Prostate gland (tissue), 2 donors: Measurements from ENCODE around the gene TRAF3. TPM values are rescaled to one million over a fixed set of nuclear protein-coding genes. Genes with fewer than 3 reads are reported as not detected.

Experiments used
- DNase-seq: peaks from one replicate; pipeline ENCODE4 v3.0.0-alpha.2; 2019; ENCODE audit warnings: low spot score
- H3K27ac ChIP-seq, 2 donors: fragments of 200-600 bp; sonication (generic); 2 replicates each; pipeline ENCODE4 v1.5.1; 2017 to 2019
- H3K27me3 ChIP-seq: fragments of 200-600 bp; sonication (generic); replicated peaks from 2 replicates; pipeline ENCODE4 v1.5.1; 2019; ENCODE audit not compliant: insufficient read depth
- H3K36me3 ChIP-seq, 2 donors: fragments of 200-600 bp; sonication (generic); 1 replicate in 1 of 2; 2 replicates in 1 of 2; pipeline versions ENCODE4 v1.5.1 to v1.8.1; 2017 to 2019
- H3K4me1 ChIP-seq: fragments of 200-600 bp; sonication (generic); replicated peaks from 2 replicates; pipeline ENCODE4 v1.5.1; 2019
- H3K4me3 ChIP-seq, 2 donors: fragments of 200-600 bp; sonication (generic); 2 replicates each; pipeline ENCODE4 v1.5.1; 2017 to 2019
- H3K9me3 ChIP-seq: fragments of 200-600 bp; sonication (generic); 2 replicates; pipeline ENCODE4 v1.5.1; 2017
- CTCF ChIP-seq, 4 experiments: fragments of 200-600 bp in 2 of 4; fragments of 450-650 bp in 2 of 4; sonication (generic) in 2 of 4; IDR thresholded peaks; 1 replicate in 3 of 4; 2 replicates in 1 of 4; pipeline ENCODE4 v1.5.1; 2016 to 2019; ENCODE audit warnings: antibody characterized with exemption in 4 of 4, mild to moderate bottlenecking in 2 of 4, moderate library complexity in 2 of 4
- POLR2A ChIP-seq: fragments of 450-650 bp; IDR thresholded peaks from one replicate; pipeline ENCODE4 v1.6.1; 2016; ENCODE audit warnings: antibody characterized with exemption, mild to moderate bottlenecking
- POLR2AphosphoS5 ChIP-seq: sonication (generic); formaldehyde crosslinking; IDR thresholded peaks from one replicate; pipeline ENCODE4 v1.6.1; 2017; ENCODE audit warnings: antibody characterized with exemption
- WGBS: methylation state at CpG from one replicate; pipeline ENCODE4 v1.1.5; 2018; 5-methylcytosine and 5-hydroxymethylcytosine counted together
- intact Hi-C: fragments of 100-400 bp; cut with DNase I; formaldehyde crosslinking; loops from one replicate; pipeline ENCODE4 v1.14.2; 2022
- total RNA-seq, 2 donors: library from RNA; depleted of rRNA; stranded (reverse); fragments of >200 nt; gene quantifications; one replicate each; pipeline ENCODE4 v1.1.0, GENCODE V29; 2016

The TRAF3 gene
- total RNA-seq, 2 donors from 2014 or later: 8.3 to 22.0 TPM

GRCh38 chr14:102811254-102811963, 34.2 kb downstream of the TRAF3 start:
- intact Hi-C loops: no loop called here
- Histone ChIP-seq H3K36me3 (no peaks in the 10 kb centered on the region), H3K9me3 (no peaks in the 10 kb centered on the region), H3K4me3 (no peak overlapping the region), H3K27me3 (no peaks in the 10 kb centered on the region), H3K27ac (no peak overlapping the region), H3K4me1 (no peaks in the 10 kb centered on the region)
- DNase-seq: no peak
- TF ChIP-seq POLR2A: no peak
- no peak for TF ChIP-seq POLR2AphosphoS5
- no peak for TF ChIP-seq CTCF (IDR thresholded peaks at IDR 0.05)
- whole genome bisulfite sequencing: 94% methylated on average over 12 of the region's 12 CpGs

GRCh38 chr14:102811971-102812370, 34.7 kb downstream of the TRAF3 start:
- intact Hi-C loops: no loop called here
- H3K4me3 ChIP-seq: no peak overlapping the region
- WGBS: 88% methylated on average over 2 of the region's 2 CpGs
- no peak for DNase-seq
- H3K27me3 ChIP-seq: no peaks in the 10 kb centered on the region
- H3K4me1 ChIP-seq: no peaks in the 10 kb centered on the region
- no peaks in the 10 kb centered on the region for H3K36me3 ChIP-seq
- TF ChIP-seq POLR2A: no peak
- TF ChIP-seq CTCF (IDR thresholded peaks at IDR 0.05): no peak
- no peak for TF ChIP-seq POLR2AphosphoS5
- H3K9me3 ChIP-seq: no peaks in the 10 kb centered on the region
- H3K27ac ChIP-seq: no peak overlapping the region

- no peak for DNase-seq
- intact Hi-C loops: no loop called here
Measured at GRCh38 chr14:102813691-102814090, 36.4 kb downstream of the TRAF3 start.

GRCh38 chr14:102817318-102817717, 40.1 kb downstream of the TRAF3 start:
- H3K4me1 ChIP-seq: no peaks in the 10 kb centered on the region
- no peak overlapping the region for H3K27ac ChIP-seq
- WGBS: 93% methylated on average over 2 of the region's 2 CpGs
- H3K36me3 ChIP-seq: no peaks in the 10 kb centered on the region
- TF ChIP-seq POLR2A (no peak), CTCF (IDR thresholded peaks at IDR 0.05) (no peak), POLR2AphosphoS5 (no peak)
- no peaks in the 10 kb centered on the region for H3K27me3 ChIP-seq
- intact Hi-C loops: no loop called here
- no peak for DNase-seq
- H3K9me3 ChIP-seq: no peaks in the 10 kb centered on the region
- no peak overlapping the region for H3K4me3 ChIP-seq

More at GRCh38 chr14:102813691-102814090, 36.4 kb downstream of the TRAF3 start:
- no peak for TF ChIP-seq CTCF (IDR thresholded peaks at IDR 0.05)
- no peak for TF ChIP-seq POLR2AphosphoS5
- TF ChIP-seq POLR2A: no peak
- Histone ChIP-seq H3K4me3 (no peak overlapping the region), H3K9me3 (no peaks in the 10 kb centered on the region), H3K36me3 (no peaks in the 10 kb centered on the region), H3K27ac (no peak overlapping the region), H3K4me1 (no peaks in the 10 kb centered on the region), H3K27me3 (no peaks in the 10 kb centered on the region)
- 96% methylated on average over 5 of the region's 5 CpGs for WGBS
